Duodenal mucosa (tissue), 2 donors: ENCODE measurements around the gene HCRTR1.

Experiments used
- H3K27ac ChIP-seq: one replicate; pipeline ENCODE4 v1.7.0; 2013; ENCODE audit warnings: low read depth, low read length
- H3K27me3 ChIP-seq, 2 donors: one replicate each; pipeline ENCODE4 v1.7.0; 2013; ENCODE audit warnings: low read length in 2 of 2, control low read depth in 1 of 2; ENCODE audit not compliant: insufficient read depth in 2 of 2, control insufficient read depth in 1 of 2
- H3K36me3 ChIP-seq, 2 donors: one replicate each; pipeline ENCODE4 v1.7.0; 2013; ENCODE audit warnings: low read length in 2 of 2, control low read depth in 1 of 2; ENCODE audit not compliant: insufficient read depth in 2 of 2, control insufficient read depth in 1 of 2
- H3K4me1 ChIP-seq, 2 donors: one replicate each; pipeline ENCODE4 v1.7.0; 2013; ENCODE audit warnings: low read length in 2 of 2, control low read depth in 1 of 2; ENCODE audit not compliant: insufficient read depth in 2 of 2, control insufficient read depth in 1 of 2
- H3K4me3 ChIP-seq, 2 donors: one replicate each; pipeline ENCODE4 v1.7.0; 2013; ENCODE audit warnings: low read length in 2 of 2, low read depth in 1 of 2
- H3K9ac ChIP-seq, 2 donors: one replicate each; pipeline ENCODE4 v1.7.0; 2013; ENCODE audit warnings: low read length in 2 of 2, low read depth in 1 of 2
- H3K9me3 ChIP-seq, 2 donors: one replicate each; pipeline ENCODE4 v1.7.0; 2013; ENCODE audit warnings: low read length in 2 of 2, control low read depth in 1 of 2; ENCODE audit not compliant: control insufficient read depth in 1 of 2

The HCRTR1 gene

DNA sequence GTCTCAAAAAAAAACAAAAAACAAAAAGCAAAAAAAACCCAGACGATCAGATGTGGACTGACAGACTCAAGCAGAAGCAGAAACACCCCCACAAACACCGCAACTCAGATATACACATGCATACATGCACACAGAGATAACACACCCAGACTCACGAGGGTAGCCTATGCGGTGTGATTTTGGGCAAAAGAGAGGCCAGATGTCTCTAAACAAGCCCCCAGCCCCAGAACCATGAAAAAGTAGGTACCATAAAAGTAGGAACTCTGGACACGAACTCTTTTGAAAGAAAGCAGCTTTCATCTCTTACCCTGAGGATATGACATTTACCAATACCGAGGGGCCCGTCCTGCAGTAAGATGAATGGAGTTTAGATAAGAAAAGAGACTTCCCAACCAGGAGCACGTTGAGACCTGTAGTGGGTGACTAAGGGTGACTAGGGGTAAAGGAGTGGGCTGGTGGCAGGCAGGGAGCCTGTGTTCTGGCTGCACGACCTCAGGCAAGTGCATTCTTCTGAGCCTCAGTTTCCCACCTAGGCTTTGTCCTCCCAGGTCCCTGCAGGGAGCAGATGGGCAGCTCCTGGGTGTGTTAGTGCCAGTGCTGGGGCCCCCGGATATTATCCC is 42.6 kb upstream of the HCRTR1 start:
- H3K4me1 ChIP-seq = peaks cover 39 to 52% of the 10 kb centered on the region in 2 donors
- H3K9ac ChIP-seq = peak overlapping the region; percentile 55 to 89

DNA sequence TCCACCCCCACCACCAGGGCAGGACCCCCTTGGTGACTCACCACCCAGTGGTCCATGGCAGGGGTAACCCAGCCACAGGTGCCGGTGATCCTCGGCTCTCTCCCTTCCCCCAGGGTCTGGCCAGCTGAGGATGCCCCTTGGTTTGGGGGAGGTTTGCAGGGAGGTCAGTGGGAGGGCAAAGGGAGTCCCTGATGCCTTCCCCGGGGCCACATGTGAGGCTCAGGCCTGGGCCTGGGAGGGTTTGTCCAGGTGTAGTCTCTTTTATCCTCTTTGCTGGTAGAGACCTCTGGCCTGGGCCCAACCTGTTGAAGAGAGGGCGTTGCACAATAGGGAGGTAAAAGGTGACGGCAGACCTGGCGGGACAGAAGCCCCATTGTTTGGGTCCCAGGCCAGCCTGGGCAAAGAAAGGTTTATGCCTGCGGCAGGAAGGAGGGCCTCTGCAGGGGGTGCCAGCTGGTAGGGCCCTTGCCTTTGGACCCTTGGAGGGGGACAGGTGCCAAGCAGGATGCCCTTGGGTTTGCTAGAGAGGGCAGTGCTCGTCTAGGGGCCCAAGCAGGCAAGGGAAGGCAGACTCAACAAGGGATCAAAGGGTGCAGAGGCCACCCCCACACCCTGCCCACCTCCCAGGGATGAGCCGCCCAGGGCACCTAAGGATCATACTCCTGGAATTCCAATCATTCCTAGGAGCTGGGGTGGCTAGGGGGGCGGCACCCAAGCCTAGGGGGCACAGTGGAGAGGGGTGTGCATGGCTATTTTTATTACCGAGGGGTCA is 41.9 kb upstream of the HCRTR1 start:
- H3K4me1 ChIP-seq = peaks cover 39 to 57% of the 10 kb centered on the region in 2 donors
- H3K9ac ChIP-seq = peak overlapping the region; percentile 55 to 89
- no peaks in the 10 kb centered on the region for H3K9me3 ChIP-seq
- H3K27me3 ChIP-seq = peaks cover 0 to 5% of the 10 kb centered on the region in 2 donors
- H3K4me3 ChIP-seq = peak overlapping the region; percentile 77 to 81
- peaks cover 0 to 10% of the 10 kb centered on the region in 2 donors for H3K36me3 ChIP-seq
- H3K27ac ChIP-seq = peak overlapping the region; percentile 91

More for the DNA sequence above, 42.6 kb upstream of the HCRTR1 start:
- no peaks in the 10 kb centered on the region for H3K9me3 ChIP-seq
- peaks cover 0 to 5% of the 10 kb centered on the region in 2 donors for H3K27me3 ChIP-seq
- H3K36me3 ChIP-seq = peaks cover 0 to 8% of the 10 kb centered on the region in 2 donors
- H3K27ac ChIP-seq = peak overlapping the region; percentile 91
- peak overlapping the region; percentile 21 to 81 for H3K4me3 ChIP-seq

DNA sequence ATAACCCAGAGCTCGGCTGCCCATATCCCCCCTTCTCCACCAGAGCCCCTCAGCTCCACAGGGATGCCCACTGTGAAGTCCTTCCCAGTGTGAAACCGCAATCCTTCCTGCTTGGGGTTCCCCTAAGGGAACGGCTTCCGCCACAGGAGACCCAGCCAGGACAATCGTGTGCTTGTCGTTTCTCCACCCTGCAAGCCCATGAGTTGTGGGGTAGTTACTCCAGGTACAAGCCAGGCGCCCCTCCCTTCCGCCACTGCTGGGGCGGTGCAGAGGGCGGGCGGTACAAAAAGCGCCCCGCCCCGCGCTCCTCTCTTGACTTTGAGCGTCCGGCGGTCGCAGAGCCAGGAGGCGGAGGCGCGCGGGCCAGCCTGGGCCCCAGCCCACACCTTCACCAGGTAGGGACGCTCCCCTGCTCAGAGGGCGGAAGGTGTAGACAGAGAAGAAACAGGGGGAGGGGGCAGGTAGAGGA is 41.3 kb upstream of the HCRTR1 start, which contains the start of gene TINAGL1:
Gene TINAGL1, plus strand, starts transcription at position 315 of the 469 bp plus-strand sequence. CDS start 634 bp downstream, outside the sequence.
- Histone ChIP-seq H3K36me3 (peaks cover 0 to 10% of the 10 kb centered on the region in 2 donors), H3K27me3 (peaks cover 0 to 5% of the 10 kb centered on the region in 2 donors), H3K9me3 (no peaks in the 10 kb centered on the region), H3K4me3 (peak within 1 kb of the TSS; percentile 77 to 81), H3K27ac (peak within 1 kb of the TSS; percentile 91), H3K9ac (peak within 1 kb of the TSS; percentile 89 to 95), H3K4me1 (peaks cover 39 to 61% of the 10 kb centered on the region in 2 donors)

DNA sequence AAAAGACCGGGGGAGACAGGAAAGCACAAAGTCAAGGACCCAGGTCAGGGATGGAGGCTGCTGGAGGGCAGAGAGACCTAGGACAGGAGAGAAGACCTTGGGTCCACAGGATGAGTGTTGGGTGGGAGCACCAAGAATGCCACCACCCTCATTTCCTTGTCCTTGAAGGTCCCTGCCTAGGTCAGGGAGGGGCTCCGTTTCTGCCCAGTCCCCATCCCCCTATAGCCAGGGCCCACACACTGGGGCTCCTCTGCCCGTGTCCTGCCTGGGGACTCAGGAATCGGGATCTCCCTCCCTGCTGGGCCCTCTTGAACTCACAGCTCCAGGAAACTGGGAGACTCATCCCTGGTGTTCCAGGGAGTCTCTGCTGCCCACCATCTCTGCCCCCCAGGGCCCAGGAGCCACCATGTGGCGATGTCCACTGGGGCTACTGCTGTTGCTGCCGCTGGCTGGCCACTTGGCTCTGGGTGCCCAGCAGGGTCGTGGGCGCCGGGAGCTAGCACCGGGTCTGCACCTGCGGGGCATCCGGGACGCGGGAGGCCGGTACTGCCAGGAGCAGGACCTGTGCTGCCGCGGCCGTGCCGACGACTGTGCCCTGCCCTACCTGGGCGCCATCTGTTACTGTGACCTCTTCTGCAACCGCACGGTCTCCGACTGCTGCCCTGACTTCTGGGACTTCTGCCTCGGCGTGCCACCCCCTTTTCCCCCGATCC is 40.6 kb upstream of the HCRTR1 start:
- peaks cover 39 to 63% of the 10 kb centered on the region in 2 donors for H3K4me1 ChIP-seq
- peaks cover 0 to 5% of the 10 kb centered on the region in 2 donors for H3K27me3 ChIP-seq
- H3K9ac ChIP-seq = peak overlapping the region; percentile 89 to 95
- peaks cover 0 to 10% of the 10 kb centered on the region in 2 donors for H3K36me3 ChIP-seq
- H3K4me3 ChIP-seq = peak overlapping the region; percentile 77 to 81
- peak overlapping the region; percentile 91 for H3K27ac ChIP-seq
- H3K9me3 ChIP-seq = no peaks in the 10 kb centered on the region

DNA sequence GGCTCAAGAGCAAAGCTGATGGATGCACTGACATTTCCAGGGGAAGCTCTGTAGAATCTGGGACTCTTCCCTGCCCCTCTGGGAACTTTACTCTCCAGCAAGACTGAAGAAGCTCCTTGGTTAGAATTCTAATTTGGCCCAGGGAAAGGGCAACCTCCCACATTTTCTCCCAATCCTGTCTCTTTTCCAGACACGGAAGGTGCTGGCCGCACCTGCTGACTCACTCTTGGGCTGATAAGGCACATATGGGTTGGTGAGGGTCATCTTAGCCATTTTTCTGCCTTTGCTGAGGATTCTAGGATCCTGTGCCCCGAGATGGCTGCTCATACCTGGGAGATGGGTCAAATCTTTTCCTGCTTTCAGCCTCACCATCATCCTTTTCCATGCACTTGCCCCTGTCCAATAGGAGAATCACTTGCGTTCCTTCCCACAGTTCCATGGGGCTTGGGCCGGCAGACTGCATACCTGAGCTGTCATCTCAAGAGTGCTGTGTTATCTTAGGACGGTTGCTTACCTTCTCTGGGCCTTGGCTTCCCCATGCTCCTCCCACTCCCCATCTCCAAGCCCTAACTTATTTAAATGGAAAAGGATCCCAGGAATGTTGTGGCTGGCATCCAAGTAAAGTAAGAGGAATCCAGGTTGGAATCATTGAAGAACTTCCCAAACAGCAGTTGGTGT is 39.8 kb upstream of the HCRTR1 start:
- Histone ChIP-seq H3K36me3 (peaks cover 0 to 10% of the 10 kb centered on the region in 2 donors), H3K9ac (peak overlapping the region; percentile 89 to 95), H3K27me3 (peaks cover 0 to 5% of the 10 kb centered on the region in 2 donors), H3K9me3 (no peaks in the 10 kb centered on the region), H3K4me3 (peak overlapping the region; percentile 77 to 81), H3K27ac (peak overlapping the region; percentile 91), H3K4me1 (peaks cover 37 to 66% of the 10 kb centered on the region in 2 donors)

DNA sequence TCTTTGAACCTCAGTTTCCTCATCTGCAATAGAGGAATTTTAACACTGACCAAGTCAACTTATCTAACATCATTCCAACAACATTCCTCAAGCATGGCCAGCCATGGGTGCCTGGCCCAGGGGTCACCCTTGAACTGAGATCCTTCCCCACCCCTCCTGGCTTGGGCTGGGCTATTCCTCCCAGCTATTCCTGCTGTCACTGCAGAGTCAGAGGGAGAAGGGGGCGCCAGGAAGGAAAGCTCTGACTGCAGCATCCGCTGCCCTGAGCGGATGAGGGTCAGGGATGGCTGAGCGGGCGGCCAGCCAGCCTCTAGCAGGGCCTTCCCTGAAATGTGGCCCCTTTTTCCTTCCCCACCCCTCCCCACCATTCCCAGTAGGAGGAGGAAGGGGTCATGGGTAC is 38.1 kb upstream of the HCRTR1 start:
- H3K27ac ChIP-seq = peak overlapping the region; percentile 58

DNA sequence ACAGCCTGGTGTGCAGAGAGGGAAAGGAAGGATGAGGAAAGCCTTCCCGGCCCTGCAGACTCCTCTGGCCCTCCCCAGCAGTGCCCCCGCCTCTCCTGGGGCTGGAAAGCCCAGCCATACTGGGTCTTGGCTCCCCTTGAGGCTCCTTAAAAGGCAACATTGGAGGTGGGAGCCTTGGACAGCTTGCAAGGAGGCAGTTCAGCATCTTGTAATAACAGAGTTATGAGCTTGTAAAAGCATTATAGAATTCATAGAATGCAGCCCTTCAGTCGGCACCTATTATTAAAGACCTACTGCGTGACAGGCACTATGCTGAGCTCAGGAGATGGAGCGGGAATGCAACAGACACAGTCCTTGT is 37.0 kb upstream of the HCRTR1 start:
- Histone ChIP-seq H3K9ac (no peak overlapping the region), H3K9me3 (no peaks in the 10 kb centered on the region), H3K4me3 (peak overlapping the region in 1 of 2 donors; percentile 16), H3K27me3 (peaks cover 0 to 5% of the 10 kb centered on the region in 2 donors), H3K4me1 (peaks cover 25 to 54% of the 10 kb centered on the region in 2 donors), H3K36me3 (peaks cover 13 to 34% of the 10 kb centered on the region in 2 donors), H3K27ac (peak overlapping the region; percentile 36)

More for the DNA sequence above, 38.1 kb upstream of the HCRTR1 start:
- H3K4me3 ChIP-seq = peak overlapping the region in 1 of 2 donors; percentile 39
- H3K27me3 ChIP-seq = peaks cover 0 to 5% of the 10 kb centered on the region in 2 donors
- peaks cover 13 to 22% of the 10 kb centered on the region in 2 donors for H3K36me3 ChIP-seq
- H3K4me1 ChIP-seq = peaks cover 36 to 62% of the 10 kb centered on the region in 2 donors
- no peaks in the 10 kb centered on the region for H3K9me3 ChIP-seq
- peak overlapping the region; percentile 36 to 47 for H3K9ac ChIP-seq

DNA sequence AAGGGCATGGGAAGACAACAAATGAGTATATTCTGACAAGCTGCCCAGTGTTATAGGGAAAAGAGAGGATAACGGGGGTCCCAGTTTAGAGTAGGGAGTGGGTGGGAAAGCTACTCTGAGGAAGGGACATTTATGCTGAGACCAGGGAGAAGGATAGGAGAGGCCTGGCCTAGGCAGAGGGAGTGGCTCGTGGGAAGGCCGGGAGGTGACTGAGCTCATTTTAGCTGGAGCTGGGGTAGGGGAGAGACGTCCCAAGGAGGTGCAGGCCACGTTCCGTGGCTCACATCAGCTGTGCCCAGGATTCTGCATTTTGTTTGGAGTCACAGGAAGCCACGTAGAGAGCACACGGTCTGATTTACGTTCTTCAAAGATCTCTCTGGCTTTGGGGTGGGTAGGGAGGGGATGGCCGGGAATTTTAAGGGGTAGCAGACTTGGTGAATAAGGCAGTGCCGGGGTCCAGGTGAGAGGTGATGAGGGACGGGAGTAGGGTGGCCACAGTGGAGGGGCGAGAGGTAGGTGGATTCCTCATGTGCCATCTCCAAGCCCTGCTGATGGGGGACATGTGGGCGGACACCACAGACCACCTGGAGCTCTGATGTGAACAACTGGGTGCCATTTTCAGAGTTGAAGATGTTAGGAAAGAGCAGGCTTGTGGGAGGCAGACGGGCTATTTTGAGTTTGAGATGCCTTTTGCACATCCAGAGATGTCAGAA is 36.4 kb upstream of the HCRTR1 start:
- H3K27me3 ChIP-seq = peaks cover 0 to under 1% of the 10 kb centered on the region in 2 donors
- H3K4me3 ChIP-seq = peak overlapping the region in 1 of 2 donors; percentile 16
- H3K4me1 ChIP-seq = peaks cover 20 to 49% of the 10 kb centered on the region in 2 donors
- H3K9me3 ChIP-seq = no peaks in the 10 kb centered on the region
- no peak overlapping the region for H3K27ac ChIP-seq
- H3K36me3 ChIP-seq = peaks cover 13 to 37% of the 10 kb centered on the region in 2 donors
- H3K9ac ChIP-seq = no peak overlapping the region
